WTC11 (cell line): ENCODE data around the gene HTRA1. TPM values are rescaled to one million over a fixed set of nuclear protein-coding genes. Genes with fewer than 3 reads are reported as not detected.
A peak's percentile ranks its signal among the peaks of the same experiment; 100 is the strongest.

ENCODE experiments used
- ATAC-seq: fragments of 200-7000 bp; cut with Tn5 transposase; 2 replicates; pipeline ENCODE4 v1.10.0; 2021; ENCODE audit warnings: mild to moderate bottlenecking, moderate library complexity
- CTCF ChIA-PET: fragments of 300-600 bp; sonication (Branson Sonifier 250); formaldehyde crosslinking; loops from one replicate; lab custom pipeline; 2021; ENCODE audit warnings: antibody characterized with exemption; lab: Charles Lee
- POLR2A ChIA-PET: fragments of 350-600 bp; sonication (Branson Sonifier 250); formaldehyde crosslinking; loops from one replicate; lab custom pipeline; 2021; ENCODE audit warnings: antibody characterized with exemption; lab: Charles Lee
- DNase-seq: peaks from one replicate; pipeline ENCODE4 v3.0.0; 2021; ENCODE audit warnings: low spot score
- H3K27ac Mint-ChIP-seq: 2 replicates; pipeline ENCODE4 v1.8.0; 2021; ENCODE audit warnings: mixed read lengths
- H3K27me3 Mint-ChIP-seq: 2 replicates; pipeline ENCODE4 v1.8.0; 2021; ENCODE audit warnings: low read depth, mild to moderate bottlenecking, moderate library complexity, mixed read lengths
- H3K36me3 Mint-ChIP-seq: 2 replicates; pipeline ENCODE4 v1.8.0; 2021; ENCODE audit warnings: mixed read lengths
- H3K4me1 Mint-ChIP-seq: 2 replicates; pipeline ENCODE4 v1.8.0; 2022; ENCODE audit warnings: mixed read lengths
- H3K4me3 Mint-ChIP-seq: 2 replicates; pipeline ENCODE4 v1.8.0; 2021; ENCODE audit warnings: mild to moderate bottlenecking, moderate library complexity, mixed read lengths
- H3K9me3 Mint-ChIP-seq: 2 replicates; pipeline ENCODE4 v1.8.0; 2021; ENCODE audit warnings: mixed read lengths
- ERG ChIP-seq: fragments of 250-450 bp; sonication (Bioruptor Pico); IDR thresholded peaks from 2 replicates; pipeline ENCODE4 v1.8.0; 2021; ENCODE audit warnings: mild to moderate bottlenecking
- NR2C2 ChIP-seq: sonication (generic); formaldehyde crosslinking; IDR thresholded peaks from 2 replicates; pipeline ENCODE4 v1.8.0; 2022; ENCODE audit warnings: mild to moderate bottlenecking, missing genetic modification reagents
- NR3C1 ChIP-seq: sonication (generic); formaldehyde crosslinking; conservative IDR thresholded peaks from 2 replicates; pipeline ENCODE4 v1.8.1; 2023; ENCODE audit warnings: low read depth, mild to moderate bottlenecking, missing genetic modification reagents
- OVOL2 ChIP-seq: fragments of 250-450 bp; sonication (Bioruptor Pico); IDR thresholded peaks from 2 replicates; pipeline ENCODE4 v1.9.0; 2021; ENCODE audit warnings: mild to moderate bottlenecking, borderline replicate concordance
- PRRX2 ChIP-seq: fragments of 250-450 bp; sonication (Bioruptor Pico); IDR thresholded peaks from 2 replicates; pipeline ENCODE4 v1.8.0; 2021; ENCODE audit warnings: mild to moderate bottlenecking
- RORB ChIP-seq: fragments of 250-450 bp; sonication (Bioruptor Pico); IDR thresholded peaks from 2 replicates; pipeline ENCODE4 v1.9.0; 2021; ENCODE audit warnings: mild to moderate bottlenecking
- TP53 ChIP-seq: sonication (generic); formaldehyde crosslinking; IDR thresholded peaks from 2 replicates; pipeline ENCODE4 v1.8.1; 2023; ENCODE audit warnings: mild to moderate bottlenecking, missing genetic modification reagents
- ZNF232 ChIP-seq: sonication (generic); formaldehyde crosslinking; IDR thresholded peaks from 2 replicates; pipeline ENCODE4 v1.8.0; 2022; ENCODE audit warnings: mild to moderate bottlenecking, missing genetic modification reagents
- ZNF416 ChIP-seq: fragments of 250-450 bp; sonication (Bioruptor Pico); IDR thresholded peaks from 2 replicates; pipeline ENCODE4 v1.9.0; 2021; ENCODE audit warnings: mild to moderate bottlenecking, inconsistent platforms
- total RNA-seq: library from RNA; stranded (reverse); gene quantifications from 3 replicates; pipeline ENCODE4 v1.2.3, GENCODE V29; 2021
- TF ChIP-seq, protein P1 (sequence below): fragments of 250-450 bp; sonication (Bioruptor Pico); IDR thresholded peaks from 2 replicates; pipeline ENCODE4 v1.9.0; 2021; ENCODE audit warnings: mild to moderate bottlenecking, borderline replicate concordance
- TF ChIP-seq, protein P2 (sequence below): fragments of 250-450 bp; sonication (Bioruptor Pico); IDR thresholded peaks from 2 replicates; pipeline ENCODE4 v1.9.0; 2021; ENCODE audit warnings: mild to moderate bottlenecking
- TF ChIP-seq, protein P3 (sequence below): sonication (generic); formaldehyde crosslinking; IDR thresholded peaks from 2 replicates; pipeline ENCODE4 v1.8.1; 2023; ENCODE audit warnings: mild to moderate bottlenecking, moderate library complexity, missing genetic modification reagents
- TF ChIP-seq, protein P4 (sequence below): fragments of 200-600 bp; IDR thresholded peaks from 2 replicates; pipeline ENCODE4 v1.8.0; 2022; ENCODE audit warnings: antibody characterized with exemption
- TF ChIP-seq, protein P5 (sequence below): sonication (generic); formaldehyde crosslinking; IDR thresholded peaks from 2 replicates; pipeline ENCODE4 v1.8.0; 2022; ENCODE audit warnings: missing genetic modification reagents

HTRA1 gene
- total RNA-seq, 1 experiment from 2014 or later = 18.3 TPM

- H3K4me3 Mint-ChIP-seq = no peak overlapping the region
- no peaks in the 10 kb centered on the region for H3K9me3 Mint-ChIP-seq
- POLR2A ChIA-PET = no interaction called here
- DNase-seq = no peak
- peak overlapping the region; percentile 27; the same call in 1 of the 2 replicates for H3K27ac Mint-ChIP-seq
- no peak for TF ChIP-seq RORB (CRISPR knock-in tag)
- no peak for TF ChIP-seq ZNF416 (CRISPR knock-in tag)
- no peak for TF ChIP-seq NR3C1 (CRISPR knock-in tag)
- TF ChIP-seq, protein P1, sequence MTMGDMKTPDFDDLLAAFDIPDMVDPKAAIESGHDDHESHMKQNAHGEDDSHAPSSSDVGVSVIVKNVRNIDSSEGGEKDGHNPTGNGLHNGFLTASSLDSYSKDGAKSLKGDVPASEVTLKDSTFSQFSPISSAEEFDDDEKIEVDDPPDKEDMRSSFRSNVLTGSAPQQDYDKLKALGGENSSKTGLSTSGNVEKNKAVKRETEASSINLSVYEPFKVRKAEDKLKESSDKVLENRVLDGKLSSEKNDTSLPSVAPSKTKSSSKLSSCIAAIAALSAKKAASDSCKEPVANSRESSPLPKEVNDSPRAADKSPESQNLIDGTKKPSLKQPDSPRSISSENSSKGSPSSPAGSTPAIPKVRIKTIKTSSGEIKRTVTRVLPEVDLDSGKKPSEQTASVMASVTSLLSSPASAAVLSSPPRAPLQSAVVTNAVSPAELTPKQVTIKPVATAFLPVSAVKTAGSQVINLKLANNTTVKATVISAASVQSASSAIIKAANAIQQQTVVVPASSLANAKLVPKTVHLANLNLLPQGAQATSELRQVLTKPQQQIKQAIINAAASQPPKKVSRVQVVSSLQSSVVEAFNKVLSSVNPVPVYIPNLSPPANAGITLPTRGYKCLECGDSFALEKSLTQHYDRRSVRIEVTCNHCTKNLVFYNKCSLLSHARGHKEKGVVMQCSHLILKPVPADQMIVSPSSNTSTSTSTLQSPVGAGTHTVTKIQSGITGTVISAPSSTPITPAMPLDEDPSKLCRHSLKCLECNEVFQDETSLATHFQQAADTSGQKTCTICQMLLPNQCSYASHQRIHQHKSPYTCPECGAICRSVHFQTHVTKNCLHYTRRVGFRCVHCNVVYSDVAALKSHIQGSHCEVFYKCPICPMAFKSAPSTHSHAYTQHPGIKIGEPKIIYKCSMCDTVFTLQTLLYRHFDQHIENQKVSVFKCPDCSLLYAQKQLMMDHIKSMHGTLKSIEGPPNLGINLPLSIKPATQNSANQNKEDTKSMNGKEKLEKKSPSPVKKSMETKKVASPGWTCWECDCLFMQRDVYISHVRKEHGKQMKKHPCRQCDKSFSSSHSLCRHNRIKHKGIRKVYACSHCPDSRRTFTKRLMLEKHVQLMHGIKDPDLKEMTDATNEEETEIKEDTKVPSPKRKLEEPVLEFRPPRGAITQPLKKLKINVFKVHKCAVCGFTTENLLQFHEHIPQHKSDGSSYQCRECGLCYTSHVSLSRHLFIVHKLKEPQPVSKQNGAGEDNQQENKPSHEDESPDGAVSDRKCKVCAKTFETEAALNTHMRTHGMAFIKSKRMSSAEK (CRISPR knock-in tag) = no peak
- TF ChIP-seq PRRX2 = no peak
- TF ChIP-seq ERG (CRISPR knock-in tag) = no peak
- TF ChIP-seq TP53 (CRISPR knock-in tag) = no peak
- TF ChIP-seq, protein P2, sequence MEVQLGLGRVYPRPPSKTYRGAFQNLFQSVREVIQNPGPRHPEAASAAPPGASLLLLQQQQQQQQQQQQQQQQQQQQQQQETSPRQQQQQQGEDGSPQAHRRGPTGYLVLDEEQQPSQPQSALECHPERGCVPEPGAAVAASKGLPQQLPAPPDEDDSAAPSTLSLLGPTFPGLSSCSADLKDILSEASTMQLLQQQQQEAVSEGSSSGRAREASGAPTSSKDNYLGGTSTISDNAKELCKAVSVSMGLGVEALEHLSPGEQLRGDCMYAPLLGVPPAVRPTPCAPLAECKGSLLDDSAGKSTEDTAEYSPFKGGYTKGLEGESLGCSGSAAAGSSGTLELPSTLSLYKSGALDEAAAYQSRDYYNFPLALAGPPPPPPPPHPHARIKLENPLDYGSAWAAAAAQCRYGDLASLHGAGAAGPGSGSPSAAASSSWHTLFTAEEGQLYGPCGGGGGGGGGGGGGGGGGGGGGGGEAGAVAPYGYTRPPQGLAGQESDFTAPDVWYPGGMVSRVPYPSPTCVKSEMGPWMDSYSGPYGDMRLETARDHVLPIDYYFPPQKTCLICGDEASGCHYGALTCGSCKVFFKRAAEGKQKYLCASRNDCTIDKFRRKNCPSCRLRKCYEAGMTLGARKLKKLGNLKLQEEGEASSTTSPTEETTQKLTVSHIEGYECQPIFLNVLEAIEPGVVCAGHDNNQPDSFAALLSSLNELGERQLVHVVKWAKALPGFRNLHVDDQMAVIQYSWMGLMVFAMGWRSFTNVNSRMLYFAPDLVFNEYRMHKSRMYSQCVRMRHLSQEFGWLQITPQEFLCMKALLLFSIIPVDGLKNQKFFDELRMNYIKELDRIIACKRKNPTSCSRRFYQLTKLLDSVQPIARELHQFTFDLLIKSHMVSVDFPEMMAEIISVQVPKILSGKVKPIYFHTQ (CRISPR knock-in tag) = no peak
- TF ChIP-seq OVOL2 (CRISPR knock-in tag) = no peak
- TF ChIP-seq, protein P3, sequence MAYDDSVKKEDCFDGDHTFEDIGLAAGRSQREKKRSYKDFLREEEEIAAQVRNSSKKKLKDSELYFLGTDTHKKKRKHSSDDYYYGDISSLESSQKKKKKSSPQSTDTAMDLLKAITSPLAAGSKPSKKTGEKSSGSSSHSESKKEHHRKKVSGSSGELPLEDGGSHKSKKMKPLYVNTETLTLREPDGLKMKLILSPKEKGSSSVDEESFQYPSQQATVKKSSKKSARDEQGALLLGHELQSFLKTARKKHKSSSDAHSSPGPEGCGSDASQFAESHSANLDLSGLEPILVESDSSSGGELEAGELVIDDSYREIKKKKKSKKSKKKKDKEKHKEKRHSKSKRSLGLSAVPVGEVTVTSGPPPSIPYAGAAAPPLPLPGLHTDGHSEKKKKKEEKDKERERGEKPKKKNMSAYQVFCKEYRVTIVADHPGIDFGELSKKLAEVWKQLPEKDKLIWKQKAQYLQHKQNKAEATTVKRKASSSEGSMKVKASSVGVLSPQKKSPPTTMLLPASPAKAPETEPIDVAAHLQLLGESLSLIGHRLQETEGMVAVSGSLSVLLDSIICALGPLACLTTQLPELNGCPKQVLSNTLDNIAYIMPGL (CRISPR knock-in tag) = no peak
- no peak for TF ChIP-seq ZNF232
- TF ChIP-seq NR2C2 (CRISPR knock-in tag) = no peak
- TF ChIP-seq, protein P4, sequence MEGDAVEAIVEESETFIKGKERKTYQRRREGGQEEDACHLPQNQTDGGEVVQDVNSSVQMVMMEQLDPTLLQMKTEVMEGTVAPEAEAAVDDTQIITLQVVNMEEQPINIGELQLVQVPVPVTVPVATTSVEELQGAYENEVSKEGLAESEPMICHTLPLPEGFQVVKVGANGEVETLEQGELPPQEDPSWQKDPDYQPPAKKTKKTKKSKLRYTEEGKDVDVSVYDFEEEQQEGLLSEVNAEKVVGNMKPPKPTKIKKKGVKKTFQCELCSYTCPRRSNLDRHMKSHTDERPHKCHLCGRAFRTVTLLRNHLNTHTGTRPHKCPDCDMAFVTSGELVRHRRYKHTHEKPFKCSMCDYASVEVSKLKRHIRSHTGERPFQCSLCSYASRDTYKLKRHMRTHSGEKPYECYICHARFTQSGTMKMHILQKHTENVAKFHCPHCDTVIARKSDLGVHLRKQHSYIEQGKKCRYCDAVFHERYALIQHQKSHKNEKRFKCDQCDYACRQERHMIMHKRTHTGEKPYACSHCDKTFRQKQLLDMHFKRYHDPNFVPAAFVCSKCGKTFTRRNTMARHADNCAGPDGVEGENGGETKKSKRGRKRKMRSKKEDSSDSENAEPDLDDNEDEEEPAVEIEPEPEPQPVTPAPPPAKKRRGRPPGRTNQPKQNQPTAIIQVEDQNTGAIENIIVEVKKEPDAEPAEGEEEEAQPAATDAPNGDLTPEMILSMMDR = no peak
- TF ChIP-seq, protein P5, sequence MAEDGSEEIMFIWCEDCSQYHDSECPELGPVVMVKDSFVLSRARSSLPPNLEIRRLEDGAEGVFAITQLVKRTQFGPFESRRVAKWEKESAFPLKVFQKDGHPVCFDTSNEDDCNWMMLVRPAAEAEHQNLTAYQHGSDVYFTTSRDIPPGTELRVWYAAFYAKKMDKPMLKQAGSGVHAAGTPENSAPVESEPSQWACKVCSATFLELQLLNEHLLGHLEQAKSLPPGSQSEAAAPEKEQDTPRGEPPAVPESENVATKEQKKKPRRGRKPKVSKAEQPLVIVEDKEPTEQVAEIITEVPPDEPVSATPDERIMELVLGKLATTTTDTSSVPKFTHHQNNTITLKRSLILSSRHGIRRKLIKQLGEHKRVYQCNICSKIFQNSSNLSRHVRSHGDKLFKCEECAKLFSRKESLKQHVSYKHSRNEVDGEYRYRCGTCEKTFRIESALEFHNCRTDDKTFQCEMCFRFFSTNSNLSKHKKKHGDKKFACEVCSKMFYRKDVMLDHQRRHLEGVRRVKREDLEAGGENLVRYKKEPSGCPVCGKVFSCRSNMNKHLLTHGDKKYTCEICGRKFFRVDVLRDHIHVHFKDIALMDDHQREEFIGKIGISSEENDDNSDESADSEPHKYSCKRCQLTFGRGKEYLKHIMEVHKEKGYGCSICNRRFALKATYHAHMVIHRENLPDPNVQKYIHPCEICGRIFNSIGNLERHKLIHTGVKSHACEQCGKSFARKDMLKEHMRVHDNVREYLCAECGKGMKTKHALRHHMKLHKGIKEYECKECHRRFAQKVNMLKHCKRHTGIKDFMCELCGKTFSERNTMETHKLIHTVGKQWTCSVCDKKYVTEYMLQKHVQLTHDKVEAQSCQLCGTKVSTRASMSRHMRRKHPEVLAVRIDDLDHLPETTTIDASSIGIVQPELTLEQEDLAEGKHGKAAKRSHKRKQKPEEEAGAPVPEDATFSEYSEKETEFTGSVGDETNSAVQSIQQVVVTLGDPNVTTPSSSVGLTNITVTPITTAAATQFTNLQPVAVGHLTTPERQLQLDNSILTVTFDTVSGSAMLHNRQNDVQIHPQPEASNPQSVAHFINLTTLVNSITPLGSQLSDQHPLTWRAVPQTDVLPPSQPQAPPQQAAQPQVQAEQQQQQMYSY (CRISPR knock-in tag) = no peak
- no peak for ATAC-seq
- H3K36me3 Mint-ChIP-seq = no peaks in the 10 kb centered on the region
- CTCF ChIA-PET = no interaction called here
- no peaks in the 10 kb centered on the region for H3K27me3 Mint-ChIP-seq
- peaks cover 5% of the 10 kb centered on the region; the same call in 1 of the 2 replicates for H3K4me1 Mint-ChIP-seq
Observed at GRCh38 chr10:122505885-122506645, 44.7 kb downstream of the HTRA1 start.
